GM18909 (cell line): ENCODE measurements around the gene BLVRB.
"Not testable (repeated sequence)": the region's sequence is repeated elsewhere in the genome, so short reads cannot be mapped to it uniquely, and the experiment has no call there.

Experiments
- ATAC-seq: cut with Tn5 transposase; IDR thresholded peaks from one replicate; pipeline ENCODE4 v1.9.1; 2021; ENCODE audit warnings: mild to moderate bottlenecking; ENCODE audit not compliant: unreplicated experiment, poor library complexity

The BLVRB gene

GRCh38 chr19:40465557-40466218 lies at the start of gene BLVRB:
BLVRB (minus strand) TSS chr19:40465745; CDS start chr19:40465688, 57 bp downstream.
- ATAC-seq = peak; percentile 84

GRCh38 chr19:40513741-40514315 lies 48.3 kb upstream of the BLVRB start:
- ATAC-seq = no peak

GRCh38 chr19:40513345-40513678 lies 47.8 kb upstream of the BLVRB start:
- no peak for ATAC-seq

GRCh38 chr19:40512473-40513344 lies 47.2 kb upstream of the BLVRB start:
- ATAC-seq = no peak

DNA sequence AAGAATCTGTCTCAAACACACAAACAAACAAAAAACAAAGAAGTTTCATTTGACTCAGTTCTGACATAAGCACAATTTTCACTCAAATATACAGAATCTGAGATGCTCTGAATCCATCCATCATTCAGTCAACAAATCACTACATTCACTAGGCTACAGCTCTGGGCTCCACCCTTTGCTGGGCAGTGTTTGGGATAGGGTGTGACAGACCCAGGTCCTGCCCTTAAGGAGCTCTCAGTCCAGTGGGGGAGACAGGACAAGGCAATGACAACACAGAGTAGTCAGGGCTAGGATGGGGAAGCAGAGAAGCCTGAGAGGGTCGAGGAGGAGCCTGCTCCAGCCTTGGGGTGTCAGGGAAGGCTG lies 46.5 kb upstream of the BLVRB start:
- no peak for ATAC-seq

GRCh38 chr19:40511487-40511886 lies 45.9 kb upstream of the BLVRB start:
- no peak for ATAC-seq

DNA sequence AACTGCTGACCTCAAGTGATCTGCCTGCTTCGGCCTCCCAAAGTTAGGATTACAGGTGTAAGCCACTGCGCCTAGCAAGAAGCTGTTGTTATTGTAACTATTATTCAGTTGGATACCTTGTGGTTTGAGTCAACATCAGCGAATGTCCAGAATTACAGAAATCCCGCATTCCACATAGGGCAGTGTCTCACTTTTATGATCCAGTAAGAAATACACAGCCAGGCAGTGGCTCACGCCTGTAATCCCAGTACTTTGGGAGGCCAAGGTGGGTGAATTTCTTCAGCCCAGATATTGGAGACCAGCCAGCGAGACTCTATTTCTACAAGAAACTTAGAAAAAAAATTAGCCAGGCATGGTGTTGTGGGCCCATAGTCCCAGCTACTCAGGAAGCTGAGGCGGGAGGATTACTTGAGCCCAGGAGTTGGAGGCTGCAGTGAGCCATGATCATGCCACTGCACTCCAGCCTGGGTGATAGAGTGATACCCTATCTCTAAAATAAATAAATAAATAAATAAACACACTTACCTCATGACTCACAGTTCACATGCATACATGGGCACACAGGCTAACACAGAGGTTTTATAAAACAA lies 45.1 kb upstream of the BLVRB start:
- ATAC-seq = no peak

DNA sequence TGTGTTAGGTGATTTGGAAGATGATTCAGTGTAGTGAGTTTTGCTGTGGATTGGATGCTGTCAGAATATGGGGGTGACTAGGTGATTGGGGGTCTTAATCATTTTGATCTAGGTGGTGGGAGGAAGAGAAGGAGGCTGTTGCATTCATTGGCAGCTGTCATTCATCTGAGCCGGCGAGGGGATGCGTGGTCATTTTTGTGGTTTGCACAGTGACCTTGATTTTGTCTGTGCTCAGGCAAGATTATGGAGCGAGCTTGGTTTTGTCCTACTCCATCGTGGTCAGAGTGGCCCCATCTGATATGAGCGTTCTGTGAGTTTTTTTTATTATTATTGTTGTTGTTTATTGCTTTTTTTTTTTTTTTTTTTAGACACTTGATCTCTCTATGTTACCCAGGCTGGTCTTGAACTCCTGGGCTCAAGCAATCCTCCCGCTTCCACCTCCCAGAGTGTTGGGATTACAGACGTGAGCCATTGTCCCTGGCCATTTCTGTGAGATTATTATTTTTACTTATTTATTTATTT lies 43.3 kb upstream of the BLVRB start:
- no peak for ATAC-seq

DNA sequence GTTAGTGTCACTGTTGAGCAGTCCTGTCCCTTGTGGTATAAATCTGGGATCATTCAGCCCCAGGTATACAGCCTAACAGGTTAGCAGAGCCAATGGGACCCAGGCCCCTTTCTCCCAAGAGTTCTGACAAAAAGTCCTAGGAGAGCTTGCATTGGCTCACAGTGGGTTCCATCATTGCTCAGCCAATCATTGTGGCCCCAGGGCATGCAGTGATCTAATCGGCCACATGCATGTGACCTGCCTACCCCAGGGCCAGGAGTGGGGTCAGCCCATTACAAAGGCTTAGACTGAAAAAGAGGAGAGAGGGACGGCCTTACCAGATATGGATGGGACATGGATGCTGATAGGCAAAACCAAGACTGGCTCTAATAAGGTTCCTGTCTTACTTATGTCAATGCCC lies 42.3 kb upstream of the BLVRB start:
- no peak for ATAC-seq

DNA sequence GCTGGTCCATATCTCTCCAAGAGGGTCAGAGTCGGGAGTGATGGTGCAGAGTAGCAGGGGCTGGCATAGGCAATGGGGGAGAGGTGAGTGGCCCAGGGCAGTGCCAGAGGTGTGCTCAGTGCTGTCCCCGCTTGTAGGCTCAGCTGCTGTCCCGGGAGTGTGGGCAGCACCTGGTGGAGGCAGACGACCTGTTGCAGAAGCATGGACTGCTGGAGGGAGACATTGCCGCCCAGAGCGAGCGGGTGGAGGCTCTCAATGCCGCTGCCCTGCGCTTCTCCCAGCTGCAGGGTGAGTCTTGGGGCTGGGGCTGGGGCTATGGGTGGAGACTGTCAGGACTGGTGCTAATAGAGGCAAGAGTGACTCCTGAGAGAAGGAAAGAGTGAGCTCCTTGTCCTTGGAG lies 40.6 kb upstream of the BLVRB start:
- ATAC-seq = no peak

- no peak for ATAC-seq
Measured at GRCh38 chr19:40503320-40503695, 37.8 kb upstream of the BLVRB start.

DNA sequence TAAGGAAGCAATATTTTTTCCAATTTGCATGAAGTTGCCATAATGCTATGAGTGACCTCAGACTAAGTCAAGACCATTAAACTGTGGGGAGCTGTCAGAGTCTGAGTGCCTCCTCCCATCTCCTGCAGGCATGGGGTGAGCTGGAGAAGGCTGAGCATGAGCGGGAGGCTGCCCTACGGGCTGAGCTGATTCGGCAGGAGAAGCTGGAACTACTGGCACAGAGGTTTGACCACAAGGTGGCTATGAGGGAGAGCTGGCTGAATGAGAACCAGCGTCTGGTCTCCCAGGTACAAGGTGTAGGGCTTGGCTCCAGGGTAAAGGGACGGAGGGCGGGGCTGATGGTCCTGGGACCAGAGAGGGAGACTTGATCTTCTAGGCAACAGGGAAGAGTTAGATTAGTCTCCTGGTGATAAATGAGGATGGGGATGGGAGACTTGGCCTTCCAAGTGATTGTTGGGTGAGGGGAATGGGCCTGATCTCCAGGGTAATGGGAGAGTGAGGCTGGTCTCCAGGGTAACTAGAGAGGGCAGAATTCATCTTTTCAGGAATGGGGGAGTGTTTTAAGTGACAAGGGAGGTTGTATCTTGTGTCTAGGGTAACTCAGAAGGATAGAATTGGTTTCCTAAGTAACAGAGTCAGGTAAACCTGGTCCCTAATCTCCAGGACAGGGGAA lies 37.2 kb upstream of the BLVRB start:
- no peak for ATAC-seq

GRCh38 chr19:40502081-40502480 lies 36.5 kb upstream of the BLVRB start:
- ATAC-seq = no peak

GRCh38 chr19:40501599-40501998 lies 36.1 kb upstream of the BLVRB start:
- ATAC-seq = no peak

DNA sequence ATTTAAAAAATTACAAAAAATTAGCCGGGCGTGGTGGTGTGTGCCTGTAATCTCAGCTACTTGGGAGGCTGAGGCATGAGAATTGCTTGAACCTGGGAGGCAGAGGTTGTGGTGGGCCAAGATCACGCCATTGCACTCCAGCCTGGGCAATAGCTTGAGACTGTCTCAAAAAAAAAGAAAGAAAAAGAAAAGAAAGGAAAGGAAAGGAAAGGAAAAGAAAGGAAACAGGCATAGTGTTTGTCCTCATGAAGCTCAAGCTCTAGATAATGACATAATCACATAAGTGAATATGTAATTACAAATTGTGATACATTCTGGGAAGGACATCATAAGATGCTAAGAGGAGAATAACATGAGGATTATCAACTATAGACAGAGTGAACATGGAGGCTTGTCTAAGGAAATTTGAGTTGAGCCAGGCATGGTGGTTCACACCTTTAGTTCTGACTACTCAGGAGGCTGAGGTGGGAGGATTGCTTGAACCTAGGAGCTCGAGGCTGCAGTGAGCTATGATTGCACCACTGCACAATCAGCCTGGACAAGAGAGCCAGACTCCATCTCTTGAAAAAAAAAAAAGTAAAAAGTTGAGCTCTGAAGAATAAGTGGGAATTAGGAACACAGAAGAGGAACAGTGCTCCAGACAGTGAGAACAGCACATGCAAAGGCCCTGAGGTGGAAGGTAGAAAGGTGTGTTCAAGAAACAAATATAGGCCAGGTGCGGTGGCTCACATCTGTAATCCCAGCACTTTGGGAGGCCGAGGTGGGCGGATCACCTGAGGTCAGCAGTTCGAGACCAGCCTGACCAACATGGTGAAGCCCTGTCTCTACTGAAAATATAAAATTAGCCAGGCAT lies 35.4 kb upstream of the BLVRB start:
- not testable (repeated sequence) for ATAC-seq

GRCh38 chr19:40499320-40499719 lies 33.8 kb upstream of the BLVRB start:
- ATAC-seq = no peak

DNA sequence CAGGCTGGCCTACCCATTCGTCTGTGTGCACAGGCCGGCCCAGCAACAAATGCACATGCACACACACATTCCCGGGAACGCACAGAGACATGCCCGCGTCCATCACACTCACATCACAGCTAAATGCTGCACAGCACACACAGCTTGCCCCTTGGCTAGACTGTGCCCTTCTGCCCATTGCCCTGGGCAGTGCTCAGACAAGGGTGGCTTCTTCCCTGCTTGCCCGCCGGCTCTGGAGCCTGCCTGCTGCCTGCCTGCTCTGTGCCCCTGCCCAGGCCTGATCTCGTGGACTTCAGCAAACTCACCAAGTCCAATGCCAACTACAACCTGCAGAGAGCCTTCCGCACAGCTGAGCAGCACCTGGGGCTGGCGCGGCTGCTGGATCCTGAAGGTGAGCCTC lies 31.7 kb upstream of the BLVRB start:
- no peak for ATAC-seq

GRCh38 chr19:40494191-40494838 lies 28.8 kb upstream of the BLVRB start:
- ATAC-seq = no peak

DNA sequence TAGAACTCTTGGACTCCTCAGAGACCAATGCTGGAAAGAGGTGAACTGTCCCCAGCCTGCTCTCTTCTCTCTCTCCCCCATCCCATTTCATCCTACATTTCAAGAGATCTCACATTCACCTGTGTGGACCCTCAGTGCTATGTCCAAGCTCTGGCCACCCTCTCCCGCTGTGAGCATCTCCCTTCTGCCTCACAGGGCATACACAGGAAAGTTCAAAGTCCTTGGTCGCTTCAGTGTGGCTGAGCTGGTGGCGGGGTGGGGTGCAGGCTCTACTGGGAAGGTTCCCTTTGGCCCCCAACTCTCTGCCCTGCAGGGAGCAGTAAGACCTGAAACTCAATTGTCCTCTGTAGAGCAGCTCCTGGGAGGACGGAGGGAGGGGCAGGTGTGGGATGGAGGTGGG lies 28.2 kb upstream of the BLVRB start:
- ATAC-seq = no peak
